ENCODE measurements around the gene PDCD6IP. TPM values are rescaled to one million over a fixed set of nuclear protein-coding genes. Genes with fewer than 3 reads are reported as not detected.

Gene PDCD6IP
- total RNA-seq, 4 donors from 2014 or later: 93.9 to 181 (median 127) TPM

DNA sequence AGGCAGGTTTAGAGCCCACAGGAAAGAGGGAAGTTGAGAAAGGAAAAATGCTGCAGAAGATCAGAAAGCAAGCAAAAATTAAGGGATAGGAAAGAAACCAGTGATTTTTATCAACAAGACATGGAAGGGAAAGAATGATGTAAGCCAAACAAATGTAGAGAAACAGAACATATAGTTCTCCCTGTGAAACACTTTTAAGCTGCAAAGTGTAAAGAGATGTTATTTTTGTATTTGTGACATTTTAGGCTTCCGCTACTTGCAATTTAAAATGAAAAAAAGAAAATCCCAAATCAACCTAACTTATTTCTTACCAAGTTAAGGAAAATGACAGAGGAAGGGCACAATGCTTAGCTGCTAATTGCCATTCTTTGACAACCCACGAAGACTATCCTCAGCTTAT, 111.6 kb downstream of the PDCD6IP start:
- intact Hi-C loops (cut with DNase I; ENCODE audit: low total_unique reads): no loop called here
- Histone ChIP-seq H3K4me3 (no peak overlapping the region), H3K27me3 (no peaks in the 10 kb centered on the region), H3K4me1 (no peaks in the 10 kb centered on the region), H3K9me3 (no peaks in the 10 kb centered on the region), H3K27ac (no peak overlapping the region), H3K36me3 (no peaks in the 10 kb centered on the region)
- DNase-seq: no peak
- in situ Hi-C loops (cut with MboI; ENCODE audit: low sequenced_read_pairs in 4 of 4): no loop called here
- TF ChIP-seq, protein P1, sequence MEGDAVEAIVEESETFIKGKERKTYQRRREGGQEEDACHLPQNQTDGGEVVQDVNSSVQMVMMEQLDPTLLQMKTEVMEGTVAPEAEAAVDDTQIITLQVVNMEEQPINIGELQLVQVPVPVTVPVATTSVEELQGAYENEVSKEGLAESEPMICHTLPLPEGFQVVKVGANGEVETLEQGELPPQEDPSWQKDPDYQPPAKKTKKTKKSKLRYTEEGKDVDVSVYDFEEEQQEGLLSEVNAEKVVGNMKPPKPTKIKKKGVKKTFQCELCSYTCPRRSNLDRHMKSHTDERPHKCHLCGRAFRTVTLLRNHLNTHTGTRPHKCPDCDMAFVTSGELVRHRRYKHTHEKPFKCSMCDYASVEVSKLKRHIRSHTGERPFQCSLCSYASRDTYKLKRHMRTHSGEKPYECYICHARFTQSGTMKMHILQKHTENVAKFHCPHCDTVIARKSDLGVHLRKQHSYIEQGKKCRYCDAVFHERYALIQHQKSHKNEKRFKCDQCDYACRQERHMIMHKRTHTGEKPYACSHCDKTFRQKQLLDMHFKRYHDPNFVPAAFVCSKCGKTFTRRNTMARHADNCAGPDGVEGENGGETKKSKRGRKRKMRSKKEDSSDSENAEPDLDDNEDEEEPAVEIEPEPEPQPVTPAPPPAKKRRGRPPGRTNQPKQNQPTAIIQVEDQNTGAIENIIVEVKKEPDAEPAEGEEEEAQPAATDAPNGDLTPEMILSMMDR (IDR thresholded peaks at IDR 0.05 in 4 of 5, conservative IDR thresholded peaks at IDR 0.05 in 1 of 5): no peak
- TF ChIP-seq POLR2A (IDR thresholded peaks at IDR 0.05): no peak
- ATAC-seq: no peak

DNA sequence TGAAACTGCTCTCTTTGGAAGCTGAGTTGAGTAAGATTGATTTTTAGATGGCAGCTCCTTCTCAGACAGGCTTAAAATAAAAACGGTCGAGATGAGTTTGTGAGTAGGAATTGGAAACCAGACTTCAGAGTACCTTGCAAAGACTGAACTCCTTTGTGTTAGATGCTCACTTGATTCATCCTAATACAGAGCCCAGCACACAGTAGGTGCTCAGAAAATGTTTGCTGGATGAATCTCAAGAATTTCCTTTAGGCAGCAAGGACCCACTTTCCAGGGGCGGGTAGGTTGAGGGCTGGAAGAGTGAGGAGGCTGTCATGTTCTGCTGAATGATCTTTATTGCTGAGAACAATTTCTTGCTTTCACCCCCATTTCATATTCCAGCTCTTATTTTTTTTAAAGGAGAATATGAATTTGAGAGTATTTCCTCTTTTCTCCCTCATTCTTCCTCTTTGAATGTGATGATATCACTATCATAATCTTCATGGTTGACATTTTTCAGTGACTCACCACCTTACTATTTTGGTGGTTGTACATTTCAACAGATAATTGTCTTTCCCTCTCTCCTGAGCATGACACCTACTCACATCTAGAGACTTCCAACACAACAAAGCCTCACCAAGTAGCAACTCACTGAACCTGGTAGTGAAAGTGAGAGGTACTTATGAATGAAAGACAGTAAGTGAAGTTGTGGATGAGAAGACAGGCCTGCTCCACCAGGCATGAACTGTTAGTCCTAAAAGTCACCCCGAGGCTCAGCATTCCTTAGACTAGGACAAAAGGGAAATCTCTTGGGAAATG, 113.3 kb downstream of the PDCD6IP start:
- DNase-seq (no peak), ATAC-seq (no peak)
- H3K27ac ChIP-seq: no peak overlapping the region
- in situ Hi-C loops (cut with MboI; ENCODE audit: low sequenced_read_pairs in 4 of 4) (no loop called here), intact Hi-C loops (cut with DNase I; ENCODE audit: low total_unique reads) (no loop called here)
- H3K4me1 ChIP-seq: no peaks in the 10 kb centered on the region
- H3K27me3 ChIP-seq: no peaks in the 10 kb centered on the region
- TF ChIP-seq, protein P1 (IDR thresholded peaks at IDR 0.05 in 4 of 5, conservative IDR thresholded peaks at IDR 0.05 in 1 of 5): no peak
- no peak for TF ChIP-seq POLR2A (IDR thresholded peaks at IDR 0.05)
- H3K9me3 ChIP-seq: no peaks in the 10 kb centered on the region
- H3K36me3 ChIP-seq: no peaks in the 10 kb centered on the region
- H3K4me3 ChIP-seq: no peak overlapping the region

DNA sequence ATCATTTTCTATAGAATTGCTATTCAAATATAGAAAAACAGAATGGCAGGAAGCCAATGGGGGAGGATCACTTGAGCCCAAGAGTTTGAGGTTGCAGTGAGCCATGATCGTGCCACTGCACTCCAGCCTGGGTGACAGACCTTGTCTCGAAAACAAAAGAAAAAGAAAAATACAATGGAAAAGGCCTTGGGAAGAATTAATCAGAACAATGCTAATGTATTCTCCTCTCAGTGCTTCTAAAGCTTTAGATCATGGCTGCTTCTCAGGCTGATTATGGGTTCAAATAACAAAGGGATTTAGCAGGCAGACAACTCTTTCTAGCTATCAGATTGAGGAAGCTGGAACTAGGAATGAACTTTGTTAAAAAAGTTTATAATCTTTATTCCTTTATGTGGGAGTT, 115.8 kb downstream of the PDCD6IP start:
- H3K9me3 ChIP-seq: no peaks in the 10 kb centered on the region
- in situ Hi-C loops (cut with MboI; ENCODE audit: low sequenced_read_pairs in 4 of 4): no loop called here
- H3K27ac ChIP-seq: no peak overlapping the region
- H3K4me3 ChIP-seq: no peak overlapping the region
- TF ChIP-seq, protein P1 (IDR thresholded peaks at IDR 0.05 in 4 of 5, conservative IDR thresholded peaks at IDR 0.05 in 1 of 5): no peak
- no peak for TF ChIP-seq POLR2A (IDR thresholded peaks at IDR 0.05)
- H3K36me3 ChIP-seq: no peaks in the 10 kb centered on the region
- ATAC-seq: no peak
- DNase-seq: no peak
- no peaks in the 10 kb centered on the region for H3K27me3 ChIP-seq
- H3K4me1 ChIP-seq: no peaks in the 10 kb centered on the region
- intact Hi-C loops (cut with DNase I; ENCODE audit: low total_unique reads): no loop called here

- Histone ChIP-seq H3K36me3 (no peaks in the 10 kb centered on the region), H3K27me3 (no peaks in the 10 kb centered on the region), H3K4me1 (no peaks in the 10 kb centered on the region), H3K4me3 (no peak overlapping the region), H3K9me3 (no peaks in the 10 kb centered on the region), H3K27ac (no peak overlapping the region)
- no peak for TF ChIP-seq POLR2A (IDR thresholded peaks at IDR 0.05)
- TF ChIP-seq, protein P1 (IDR thresholded peaks at IDR 0.05 in 4 of 5, conservative IDR thresholded peaks at IDR 0.05 in 1 of 5): no peak
- in situ Hi-C loops (cut with MboI; ENCODE audit: low sequenced_read_pairs in 4 of 4): no loop called here
- ATAC-seq: no peak
- DNase-seq: no peak
- intact Hi-C loops (cut with DNase I; ENCODE audit: low total_unique reads): no loop called here
These were observed 116.4 kb downstream of the PDCD6IP start for GRCh38 chr3:33914731-33915379.

Data from gastrocnemius medialis (tissue), 4 donors.